ENCODE data around the gene ZNF821. TPM values are rescaled to one million over a fixed set of nuclear protein-coding genes. Genes with fewer than 3 reads are reported as not detected.

ZNF821 gene
- total and polyA plus RNA-seq, 2 donors from 2014 or later, result 7.1 to 10.0 TPM

DNA sequence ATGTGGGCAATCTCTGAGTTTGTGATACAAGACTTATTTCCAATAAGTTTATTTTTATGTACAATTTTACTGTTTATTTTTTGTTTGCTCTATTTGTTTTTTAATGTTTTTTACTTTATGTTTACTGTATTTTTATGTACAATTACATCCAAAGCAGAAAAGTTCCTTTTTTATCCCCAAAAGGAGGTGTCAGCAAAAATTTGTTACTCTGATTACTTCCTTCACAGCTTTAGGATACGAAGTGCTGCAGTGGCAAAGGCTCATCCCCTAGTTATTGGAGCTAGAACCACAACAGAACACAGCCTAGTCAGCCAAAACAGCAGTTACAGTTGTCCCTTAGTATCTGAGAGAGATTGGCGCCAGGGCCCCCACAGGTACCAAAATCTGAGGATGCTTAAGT is 47.0 kb upstream of the ZNF821 start:
- Histone ChIP-seq H3K27ac (ENCODE audit: low read depth in 2 of 2, low read length in 2 of 2) (no peak overlapping the region), H3K27me3 (ENCODE audit: control insufficient read depth, insufficient read depth, low read length) (no peaks in the 10 kb centered on the region), H3K9me3 (ENCODE audit: control insufficient read depth in 2 of 3, insufficient read depth in 1 of 3, low read length in 3 of 3) (no peaks in the 10 kb centered on the region), H3K4me3 (ENCODE audit: low read length in 3 of 3) (no peak overlapping the region), H3K36me3 (ENCODE audit: control insufficient read depth in 2 of 3, insufficient read depth in 3 of 3, low read length in 3 of 3) (peaks cover 4 to 21% (median 18%) of the 10 kb centered on the region in 3 donors), H3K9ac (ENCODE audit: low read length in 3 of 3) (no peak overlapping the region), H3K4me1 (ENCODE audit: control insufficient read depth in 2 of 3, insufficient read depth in 2 of 3, low read depth in 1 of 3, low read length in 3 of 3) (peaks cover 0 to 7% (median 4%) of the 10 kb centered on the region in 3 donors)
- no peak for DNase-seq
- intact Hi-C loops (cut with DNase I), result no loop called here
- no peak for FAIRE-seq
- TF ChIP-seq, protein P1, sequence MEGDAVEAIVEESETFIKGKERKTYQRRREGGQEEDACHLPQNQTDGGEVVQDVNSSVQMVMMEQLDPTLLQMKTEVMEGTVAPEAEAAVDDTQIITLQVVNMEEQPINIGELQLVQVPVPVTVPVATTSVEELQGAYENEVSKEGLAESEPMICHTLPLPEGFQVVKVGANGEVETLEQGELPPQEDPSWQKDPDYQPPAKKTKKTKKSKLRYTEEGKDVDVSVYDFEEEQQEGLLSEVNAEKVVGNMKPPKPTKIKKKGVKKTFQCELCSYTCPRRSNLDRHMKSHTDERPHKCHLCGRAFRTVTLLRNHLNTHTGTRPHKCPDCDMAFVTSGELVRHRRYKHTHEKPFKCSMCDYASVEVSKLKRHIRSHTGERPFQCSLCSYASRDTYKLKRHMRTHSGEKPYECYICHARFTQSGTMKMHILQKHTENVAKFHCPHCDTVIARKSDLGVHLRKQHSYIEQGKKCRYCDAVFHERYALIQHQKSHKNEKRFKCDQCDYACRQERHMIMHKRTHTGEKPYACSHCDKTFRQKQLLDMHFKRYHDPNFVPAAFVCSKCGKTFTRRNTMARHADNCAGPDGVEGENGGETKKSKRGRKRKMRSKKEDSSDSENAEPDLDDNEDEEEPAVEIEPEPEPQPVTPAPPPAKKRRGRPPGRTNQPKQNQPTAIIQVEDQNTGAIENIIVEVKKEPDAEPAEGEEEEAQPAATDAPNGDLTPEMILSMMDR (IDR thresholded peaks at IDR 0.05; ENCODE audit: borderline replicate concordance, extremely low read depth, insufficient read depth), result no peak

DNA sequence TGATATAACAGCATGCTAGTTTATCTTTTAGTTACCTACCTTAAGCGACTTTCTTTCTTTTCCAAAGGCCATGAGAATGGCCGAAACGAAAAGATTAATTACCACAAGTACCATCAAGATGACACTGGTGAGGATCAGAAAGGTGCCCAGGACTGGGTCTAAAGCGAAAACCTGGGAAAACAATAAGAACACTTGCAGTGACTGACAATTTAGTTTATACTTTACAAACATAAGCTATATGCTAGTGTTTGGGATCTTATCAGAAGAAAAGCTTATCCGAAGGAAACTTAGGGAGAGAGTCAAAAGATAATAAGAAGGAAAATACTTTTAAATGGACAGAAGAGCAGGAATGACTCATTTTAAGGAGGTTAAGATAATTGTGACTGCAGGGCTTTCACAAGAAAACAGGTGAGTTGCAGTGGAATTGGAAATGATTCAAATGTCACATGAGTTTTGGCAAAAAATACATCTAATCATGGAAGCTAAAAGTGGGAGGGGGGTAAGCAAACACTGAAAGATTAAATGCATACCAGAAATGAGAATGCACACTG is 46.1 kb upstream of the ZNF821 start:
- DNase-seq (no peak), FAIRE-seq (no peak)
- Histone ChIP-seq H3K4me1 (ENCODE audit: control insufficient read depth in 2 of 3, insufficient read depth in 2 of 3, low read depth in 1 of 3, low read length in 3 of 3) (peaks cover 0 to 7% (median 4%) of the 10 kb centered on the region in 3 donors), H3K9me3 (ENCODE audit: control insufficient read depth in 2 of 3, insufficient read depth in 1 of 3, low read length in 3 of 3) (no peaks in the 10 kb centered on the region), H3K4me3 (ENCODE audit: low read length in 3 of 3) (no peak overlapping the region), H3K36me3 (ENCODE audit: control insufficient read depth in 2 of 3, insufficient read depth in 3 of 3, low read length in 3 of 3) (peaks cover 4 to 21% (median 18%) of the 10 kb centered on the region in 3 donors), H3K27me3 (ENCODE audit: control insufficient read depth, insufficient read depth, low read length) (no peaks in the 10 kb centered on the region), H3K9ac (ENCODE audit: low read length in 3 of 3) (no peak overlapping the region), H3K27ac (ENCODE audit: low read depth in 2 of 2, low read length in 2 of 2) (no peak overlapping the region)
- intact Hi-C loops (cut with DNase I), result no loop called here
- TF ChIP-seq, protein P1 (IDR thresholded peaks at IDR 0.05; ENCODE audit: borderline replicate concordance, extremely low read depth, insufficient read depth), result no peak

DNA sequence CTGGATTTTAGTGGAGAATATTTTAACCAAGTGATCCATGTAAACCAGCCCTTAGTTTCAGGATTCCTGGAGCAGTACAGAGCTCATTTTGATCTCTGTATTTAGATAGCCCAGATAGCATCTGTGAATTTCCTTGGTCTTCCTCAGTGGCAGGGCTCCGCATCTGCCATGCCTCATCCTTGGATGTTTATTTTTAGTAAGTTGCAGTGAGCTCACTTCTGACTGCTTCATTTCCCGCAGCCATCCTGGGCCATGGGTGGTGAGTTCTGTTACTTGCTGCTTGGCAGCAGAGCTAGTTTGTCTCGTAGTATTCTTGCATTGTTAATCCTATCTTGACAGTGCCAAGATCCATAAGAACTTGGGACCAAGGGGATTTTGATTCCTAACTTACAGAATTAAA is 45.1 kb upstream of the ZNF821 start:
- intact Hi-C loops (cut with DNase I), result no loop called here
- Histone ChIP-seq H3K9ac (ENCODE audit: low read length in 3 of 3) (no peak overlapping the region), H3K4me3 (ENCODE audit: low read length in 3 of 3) (no peak overlapping the region), H3K4me1 (ENCODE audit: control insufficient read depth in 2 of 3, insufficient read depth in 2 of 3, low read depth in 1 of 3, low read length in 3 of 3) (peaks cover 0 to 7% (median 4%) of the 10 kb centered on the region in 3 donors), H3K36me3 (ENCODE audit: control insufficient read depth in 2 of 3, insufficient read depth in 3 of 3, low read length in 3 of 3) (peaks cover 4 to 28% (median 22%) of the 10 kb centered on the region in 3 donors), H3K27me3 (ENCODE audit: control insufficient read depth, insufficient read depth, low read length) (no peaks in the 10 kb centered on the region), H3K9me3 (ENCODE audit: control insufficient read depth in 2 of 3, insufficient read depth in 1 of 3, low read length in 3 of 3) (no peaks in the 10 kb centered on the region), H3K27ac (ENCODE audit: low read depth in 2 of 2, low read length in 2 of 2) (no peak overlapping the region)
- TF ChIP-seq, protein P1 (IDR thresholded peaks at IDR 0.05; ENCODE audit: borderline replicate concordance, extremely low read depth, insufficient read depth), result no peak
- DNase-seq (no peak), FAIRE-seq (no peak)

DNA sequence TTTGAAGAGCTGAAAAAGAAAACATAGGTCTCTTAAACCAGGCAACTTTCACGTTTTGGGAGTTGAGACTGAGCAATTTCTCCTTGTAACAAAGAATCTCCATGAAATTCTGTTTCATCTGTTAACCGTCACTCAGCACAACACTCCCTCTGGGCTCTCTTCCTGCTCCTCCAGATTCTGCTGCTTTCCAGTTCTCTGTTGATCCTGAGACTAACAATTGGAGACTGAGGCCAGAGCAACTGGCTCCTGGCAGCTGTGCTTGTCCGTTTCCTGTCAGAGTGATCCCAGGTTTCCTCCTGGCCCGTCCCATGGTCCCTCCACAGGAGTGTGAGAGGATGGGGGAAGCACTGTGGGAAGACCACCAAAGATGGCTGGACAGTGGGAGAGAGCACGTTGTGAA is 43.8 kb upstream of the ZNF821 start:
- no peak overlapping the region for H3K4me3 ChIP-seq (ENCODE audit: low read length in 3 of 3)
- no peak overlapping the region for H3K27ac ChIP-seq (ENCODE audit: low read depth in 2 of 2, low read length in 2 of 2)
- peaks cover 9 to 40% (median 29%) of the 10 kb centered on the region in 3 donors for H3K36me3 ChIP-seq (ENCODE audit: control insufficient read depth in 2 of 3, insufficient read depth in 3 of 3, low read length in 3 of 3)
- H3K9ac ChIP-seq (ENCODE audit: low read length in 3 of 3), result no peak overlapping the region
- TF ChIP-seq, protein P1 (IDR thresholded peaks at IDR 0.05; ENCODE audit: borderline replicate concordance, extremely low read depth, insufficient read depth), result no peak
- FAIRE-seq, result no peak
- no peaks in the 10 kb centered on the region for H3K27me3 ChIP-seq (ENCODE audit: control insufficient read depth, insufficient read depth, low read length)
- peaks cover 0 to 7% (median 4%) of the 10 kb centered on the region in 3 donors for H3K4me1 ChIP-seq (ENCODE audit: control insufficient read depth in 2 of 3, insufficient read depth in 2 of 3, low read depth in 1 of 3, low read length in 3 of 3)
- no peaks in the 10 kb centered on the region for H3K9me3 ChIP-seq (ENCODE audit: control insufficient read depth in 2 of 3, insufficient read depth in 1 of 3, low read length in 3 of 3)
- intact Hi-C loops (cut with DNase I), result no loop called here
- no peak for DNase-seq

Measured in kidney (tissue), 14 donors.